Lung (tissue), 12 donors: ENCODE results near the gene LPCAT2. TPM values are rescaled to one million over a fixed set of nuclear protein-coding genes. Genes with fewer than 3 reads are reported as not detected.
A peak's percentile ranks its signal among the peaks of the same experiment; 100 is the strongest.

Experiments
- ATAC-seq: fragments of 200-7000 bp; cut with Tn5 transposase; one replicate; pipeline ENCODE4 v1.9.1; 2020; ENCODE audit warnings: moderate number of reproducible peaks; ENCODE audit not compliant: insufficient read depth, low FRiP score
- DNase-seq, 3 donors: peaks; one replicate each; pipeline ENCODE4 v3.0.0-alpha.2; 2013 to 2017
- H3K27ac ChIP-seq, 2 donors: one replicate each; pipeline ENCODE4 v1.5.1; 2013; ENCODE audit warnings: mild to moderate bottlenecking in 2 of 2, moderate library complexity in 2 of 2, control low read depth in 1 of 2, inconsistent platforms in 1 of 2, low read depth in 1 of 2, low read length in 1 of 2
- H3K27me3 ChIP-seq, 3 donors: one replicate each; pipeline ENCODE4 v1.5.1; 2013; ENCODE audit warnings: low read length in 2 of 3; ENCODE audit not compliant: control insufficient read depth in 3 of 3, insufficient read depth in 3 of 3
- H3K36me3 ChIP-seq, 4 donors: one replicate each; pipeline ENCODE4 v1.5.1; 2013; ENCODE audit warnings: low read length in 4 of 4, mild to moderate bottlenecking in 1 of 4, moderate library complexity in 1 of 4; ENCODE audit not compliant: control insufficient read depth in 4 of 4, insufficient read depth in 4 of 4
- H3K4me1 ChIP-seq, 5 donors: one replicate each; pipeline ENCODE4 v1.5.1; 2013; ENCODE audit warnings: low read length in 5 of 5, mild to moderate bottlenecking in 2 of 5, moderate library complexity in 1 of 5; ENCODE audit not compliant: control insufficient read depth in 5 of 5, insufficient read depth in 5 of 5
- H3K4me3 ChIP-seq: one replicate; pipeline ENCODE4 v1.5.1; 2013; ENCODE audit warnings: mild to moderate bottlenecking, control low read depth, moderate library complexity
- H3K9ac ChIP-seq, 2 donors: one replicate each; pipeline ENCODE4 v1.5.1; 2013; ENCODE audit warnings: low read length in 2 of 2, control low read depth in 1 of 2; ENCODE audit not compliant: insufficient read depth in 1 of 2
- H3K9me3 ChIP-seq, 4 donors: one replicate each; pipeline ENCODE4 v1.5.1; 2013; ENCODE audit warnings: low read length in 3 of 4, mild to moderate bottlenecking in 1 of 4, moderate library complexity in 1 of 4; ENCODE audit not compliant: control insufficient read depth in 4 of 4, insufficient read depth in 3 of 4
- CTCF ChIP-seq: IDR thresholded peaks from 2 replicates; pipeline ENCODE4 v1.5.1; 2012; ENCODE audit warnings: mild to moderate bottlenecking; ENCODE audit errors: control extremely low read depth, extremely low read depth
- WGBS, 2 donors: extraction: QIAGEN DNeasy Blood & Tissue Kit; methylation state at CpG; one replicate each; pipeline ENCODE4 v1.1.7; 2013; 5-methylcytosine and 5-hydroxymethylcytosine counted together
- polyA plus RNA-seq, 2 donors: library from polyadenylated mRNA; stranded (reverse); fragments of 200-250 nt; gene quantifications; one replicate each; pipeline ENCODE4 v1.2.1, GENCODE V29; 2013
- total RNA-seq, 2 donors: library from RNA; depleted of rRNA in 1 of 2; stranded (reverse); fragments of >200 nt in 1 of 2; gene quantifications; one replicate each; pipeline ENCODE4 v1.2.1, GENCODE V29; 2014 to 2021
- donor health status: control.
- donor health status: control.
- donor health status: Bipolar disorder and iron deficiency.
- donor health status: healthy.
- donor health status: DM: yes; HTN: yes; CAD: no.

Gene LPCAT2
- total and polyA plus RNA-seq, 4 donors, result 9.5 to 25.3 (median 19.4) TPM

GRCh38 chr16:55502801-55503366 is 6.0 kb upstream of the LPCAT2 start:
- no peak for TF ChIP-seq CTCF
- Histone ChIP-seq H3K4me3 (no peak overlapping the region), H3K36me3 (peaks cover 0 to 70% (median 25%) of the 10 kb centered on the region in 4 donors), H3K27ac (no peak overlapping the region), H3K9me3 (no peaks in the 10 kb centered on the region), H3K27me3 (no peaks in the 10 kb centered on the region), H3K4me1 (peaks cover 0 to 59% (median 34%) of the 10 kb centered on the region in 5 donors), H3K9ac (no peak overlapping the region)
- peak; percentile 95 to 99 (median 98) for DNase-seq
- ATAC-seq, result peak; percentile 65
- whole genome bisulfite sequencing, 2 donors, result 42 to 77% methylated on average over 13 of the region's 13 CpGs

GRCh38 chr16:55503726-55504550 is 4.9 kb upstream of the LPCAT2 start:
- WGBS, 2 donors, result 91 to 92% methylated on average over 8 of the region's 8 CpGs
- Histone ChIP-seq H3K27ac (peak overlapping the region in 1 of 2 donors; percentile 20), H3K4me1 (peaks cover 0 to 55% (median 34%) of the 10 kb centered on the region in 5 donors)

GRCh38 chr16:55505333-55506015 is 3.4 kb upstream of the LPCAT2 start:
- no peaks in the 10 kb centered on the region for H3K9me3 ChIP-seq
- H3K36me3 ChIP-seq, result peaks cover 0 to 58% (median 26%) of the 10 kb centered on the region in 4 donors
- ATAC-seq (no peak), DNase-seq (no peak)
- H3K4me3 ChIP-seq, result no peak overlapping the region
- H3K9ac ChIP-seq, result no peak overlapping the region
- WGBS, 2 donors, result 93 to 99% methylated on average over 10 of the region's 10 CpGs
- no peak overlapping the region for H3K27ac ChIP-seq
- peaks cover 0 to 47% (median 20%) of the 10 kb centered on the region in 5 donors for H3K4me1 ChIP-seq
- no peak for TF ChIP-seq CTCF
- H3K27me3 ChIP-seq, result no peaks in the 10 kb centered on the region

More at GRCh38 chr16:55503726-55504550, 4.9 kb upstream of the LPCAT2 start:
- H3K9me3 ChIP-seq, result no peaks in the 10 kb centered on the region
- H3K4me3 ChIP-seq, result no peak overlapping the region
- no peak for TF ChIP-seq CTCF
- no peaks in the 10 kb centered on the region for H3K27me3 ChIP-seq
- H3K36me3 ChIP-seq, result peaks cover 0 to 69% (median 27%) of the 10 kb centered on the region in 4 donors
- ATAC-seq (no peak), DNase-seq (peak in 2 of 3 donors; percentile 81 to 87)
- H3K9ac ChIP-seq, result no peak overlapping the region
